GM12878 (cell line): ENCODE measurements around the gene EGF. TPM values are rescaled to one million over a fixed set of nuclear protein-coding genes. Genes with fewer than 3 reads are reported as not detected.

Experiments
- ATF2 ChIP-seq: IDR thresholded peaks from 2 replicates; pipeline ENCODE4 v1.6.1; 2012; ENCODE audit warnings: low read length, inconsistent platforms
- BRCA1 ChIP-seq: IDR thresholded peaks from 2 replicates; pipeline ENCODE4 v1.6.1; 2011; ENCODE audit warnings: low read depth, low read length, improper control_type of control experiment
- CREB1 ChIP-seq: IDR thresholded peaks from 2 replicates; pipeline ENCODE4 v1.6.1; 2012; ENCODE audit warnings: low read depth, mild to moderate bottlenecking, inconsistent platforms
- JUNB ChIP-seq: IDR thresholded peaks from 2 replicates; pipeline ENCODE4 v1.6.1; 2016; ENCODE audit warnings: antibody characterized with exemption, mild to moderate bottlenecking
- MTA2 ChIP-seq: fragments of 450-650 bp; IDR thresholded peaks from 2 replicates; pipeline ENCODE4 v1.6.1; 2016; ENCODE audit warnings: low read depth, mild to moderate bottlenecking, moderate library complexity
- MYB ChIP-seq: fragments of 150-350 bp; IDR thresholded peaks from 2 replicates; pipeline ENCODE4 v1.6.1; 2014; ENCODE audit warnings: mild to moderate bottlenecking, low read depth, low read length, borderline replicate concordance
- MYC ChIP-seq: IDR thresholded peaks from 2 replicates; pipeline ENCODE4 v1.6.1; 2011; ENCODE audit warnings: mild to moderate bottlenecking, low read length, moderate library complexity, inconsistent platforms; ENCODE audit not compliant: insufficient read depth, insufficient replicate concordance, insufficient read length, severe bottlenecking
- NBN ChIP-seq: fragments of 450-650 bp; IDR thresholded peaks from 2 replicates; pipeline ENCODE4 v1.6.1; 2016
- NFYB ChIP-seq: IDR thresholded peaks from 2 replicates; pipeline ENCODE4 v1.6.1; 2011; ENCODE audit warnings: low read depth, mild to moderate bottlenecking, low read length, improper control_type of control experiment, moderate library complexity; ENCODE audit not compliant: insufficient read depth
- NR2F1 ChIP-seq: fragments of 450-650 bp; conservative IDR thresholded peaks from 2 replicates; pipeline ENCODE4 v1.6.1; 2017; ENCODE audit warnings: mild to moderate bottlenecking
- RBBP5 ChIP-seq: fragments of 200-600 bp; sonication (generic); conservative IDR thresholded peaks from 2 replicates; pipeline ENCODE4 v1.6.1; 2016
- TCF12 ChIP-seq: IDR thresholded peaks from 2 replicates; pipeline ENCODE4 v1.6.1; 2011; ENCODE audit warnings: low read depth, mild to moderate bottlenecking, low read length
- ZNF207 ChIP-seq: fragments of 450-650 bp; IDR thresholded peaks from 2 replicates; pipeline ENCODE4 v1.6.1; 2014; ENCODE audit warnings: antibody characterized with exemption, mild to moderate bottlenecking, borderline replicate concordance
- ZNF24 ChIP-seq: fragments of 450-650 bp; IDR thresholded peaks from 2 replicates; pipeline ENCODE4 v1.6.1; 2017; ENCODE audit warnings: antibody characterized with exemption, mild to moderate bottlenecking
- ZNF274 ChIP-seq: IDR thresholded peaks from one replicate; pipeline ENCODE4 v1.8.0; 2011; ENCODE audit not compliant: insufficient read length, insufficient read depth
- ZNF592 ChIP-seq: fragments of 450-650 bp; IDR thresholded peaks from 2 replicates; pipeline ENCODE4 v1.6.1; 2017; ENCODE audit warnings: mild to moderate bottlenecking, moderate library complexity
- ZSCAN29 ChIP-seq: fragments of 450-650 bp; IDR thresholded peaks from 2 replicates; pipeline ENCODE4 v1.6.1; 2017; ENCODE audit warnings: mild to moderate bottlenecking, moderate library complexity
- polyA plus RNA-seq, 11 experiments: library from polyadenylated mRNA; depleted of rRNA in 4 of 11; unstranded in 6 of 11; stranded (reverse) in 5 of 11; fragments of >200 nt; fragmentation: Nextera tagmentation in 4 of 11; fragmentation: Illumina TruSeq in 1 of 11; extraction: Ambion mirVana in 4 of 11; extraction: Trizol in 1 of 11; gene quantifications; 1 replicate in 1 of 11; 2 replicates in 10 of 11; pipeline versions ENCODE4 v1.2.1 to v1.2.3, GENCODE V29; 2011 to 2016; ENCODE audit warnings: inconsistent platforms in 2 of 11, missing spikeins in 2 of 11, low read depth in 1 of 11
- total RNA-seq, 4 experiments: library from RNA; depleted of rRNA in 3 of 4; stranded (reverse); fragments of >200 nt in 3 of 4; fragmentation: Illumina TruSeq in 1 of 4; extraction: Trizol in 1 of 4; gene quantifications; 2 replicates each; pipeline versions ENCODE4 v1.2.1 to v1.2.3, GENCODE V29; 2013 to 2021
- TF ChIP-seq, protein P1 (sequence below): IDR thresholded peaks from 2 replicates; pipeline ENCODE4 v1.6.1; 2011; ENCODE audit warnings: mild to moderate bottlenecking, low read depth, low read length, moderate library complexity; ENCODE audit not compliant: insufficient replicate concordance
- TF ChIP-seq, protein P2 (sequence below): fragments of 450-650 bp; IDR thresholded peaks from 2 replicates; pipeline ENCODE4 v1.6.1; 2017; ENCODE audit warnings: low read depth, mild to moderate bottlenecking, moderate library complexity
- TF ChIP-seq, protein P3 (sequence below): fragments of 450-650 bp; formaldehyde crosslinking; IDR thresholded peaks from 2 replicates; pipeline ENCODE4 v1.5.0; 2022; ENCODE audit warnings: mild to moderate bottlenecking, missing genetic modification characterization

The EGF gene
- total and polyA plus RNA-seq, 10 of the 15 experiments (the other 5 are each of a cell fraction or from before 2014, with no cell fraction given), result 0.02 to 0.90 (median 0.19) TPM; not detected in 4

DNA sequence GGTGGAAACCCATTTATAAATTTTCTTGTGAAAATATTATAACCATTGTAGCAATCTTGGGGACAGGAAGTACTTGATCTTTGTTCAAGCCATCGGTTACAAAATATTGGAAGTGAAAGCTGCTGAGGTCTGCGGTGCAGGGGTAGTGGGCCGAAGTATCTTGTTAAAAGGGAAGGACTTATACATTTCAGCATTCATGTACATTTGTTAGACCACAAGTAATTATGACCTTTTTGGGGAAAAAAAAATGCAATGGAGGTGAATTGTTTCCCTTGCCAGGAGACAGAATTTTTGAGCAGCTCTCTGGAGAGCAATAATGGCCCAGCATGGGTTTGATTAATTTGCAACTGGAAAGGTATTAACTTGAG is 121.3 kb downstream of the EGF start (continued):
- TF ChIP-seq JUNB (peak; percentile 19; the same call in 1 of the 2 replicates), ZNF24 (0 out of 2 replicates have a peak, but pooled peaks have one; percentile 8), ZSCAN29 (no peak), BRCA1 (no peak), RBBP5 (no peak), MTA2 (peak; percentile 96), ATF2 (peak; percentile 36; the same call in 1 of the 2 replicates), CREB1 (no peak), ZNF274 (no peak), NR2F1 (peak; percentile 56), MYB (no peak), ZNF207 (no peak), NFYB (no peak), ZNF592 (no peak), MYC (no peak), NBN (no peak), TCF12 (no peak)
- TF ChIP-seq, protein P1, sequence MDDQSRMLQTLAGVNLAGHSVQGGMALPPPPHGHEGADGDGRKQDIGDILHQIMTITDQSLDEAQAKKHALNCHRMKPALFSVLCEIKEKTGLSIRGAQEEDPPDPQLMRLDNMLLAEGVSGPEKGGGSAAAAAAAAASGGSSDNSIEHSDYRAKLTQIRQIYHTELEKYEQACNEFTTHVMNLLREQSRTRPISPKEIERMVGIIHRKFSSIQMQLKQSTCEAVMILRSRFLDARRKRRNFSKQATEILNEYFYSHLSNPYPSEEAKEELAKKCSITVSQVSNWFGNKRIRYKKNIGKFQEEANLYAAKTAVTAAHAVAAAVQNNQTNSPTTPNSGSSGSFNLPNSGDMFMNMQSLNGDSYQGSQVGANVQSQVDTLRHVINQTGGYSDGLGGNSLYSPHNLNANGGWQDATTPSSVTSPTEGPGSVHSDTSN, result no peak
- TF ChIP-seq, protein P2, sequence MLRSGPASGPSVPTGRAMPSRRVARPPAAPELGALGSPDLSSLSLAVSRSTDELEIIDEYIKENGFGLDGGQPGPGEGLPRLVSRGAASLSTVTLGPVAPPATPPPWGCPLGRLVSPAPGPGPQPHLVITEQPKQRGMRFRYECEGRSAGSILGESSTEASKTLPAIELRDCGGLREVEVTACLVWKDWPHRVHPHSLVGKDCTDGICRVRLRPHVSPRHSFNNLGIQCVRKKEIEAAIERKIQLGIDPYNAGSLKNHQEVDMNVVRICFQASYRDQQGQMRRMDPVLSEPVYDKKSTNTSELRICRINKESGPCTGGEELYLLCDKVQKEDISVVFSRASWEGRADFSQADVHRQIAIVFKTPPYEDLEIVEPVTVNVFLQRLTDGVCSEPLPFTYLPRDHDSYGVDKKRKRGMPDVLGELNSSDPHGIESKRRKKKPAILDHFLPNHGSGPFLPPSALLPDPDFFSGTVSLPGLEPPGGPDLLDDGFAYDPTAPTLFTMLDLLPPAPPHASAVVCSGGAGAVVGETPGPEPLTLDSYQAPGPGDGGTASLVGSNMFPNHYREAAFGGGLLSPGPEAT, result peak; percentile 50; the same call in 1 of the 2 replicates
- TF ChIP-seq, protein P3, sequence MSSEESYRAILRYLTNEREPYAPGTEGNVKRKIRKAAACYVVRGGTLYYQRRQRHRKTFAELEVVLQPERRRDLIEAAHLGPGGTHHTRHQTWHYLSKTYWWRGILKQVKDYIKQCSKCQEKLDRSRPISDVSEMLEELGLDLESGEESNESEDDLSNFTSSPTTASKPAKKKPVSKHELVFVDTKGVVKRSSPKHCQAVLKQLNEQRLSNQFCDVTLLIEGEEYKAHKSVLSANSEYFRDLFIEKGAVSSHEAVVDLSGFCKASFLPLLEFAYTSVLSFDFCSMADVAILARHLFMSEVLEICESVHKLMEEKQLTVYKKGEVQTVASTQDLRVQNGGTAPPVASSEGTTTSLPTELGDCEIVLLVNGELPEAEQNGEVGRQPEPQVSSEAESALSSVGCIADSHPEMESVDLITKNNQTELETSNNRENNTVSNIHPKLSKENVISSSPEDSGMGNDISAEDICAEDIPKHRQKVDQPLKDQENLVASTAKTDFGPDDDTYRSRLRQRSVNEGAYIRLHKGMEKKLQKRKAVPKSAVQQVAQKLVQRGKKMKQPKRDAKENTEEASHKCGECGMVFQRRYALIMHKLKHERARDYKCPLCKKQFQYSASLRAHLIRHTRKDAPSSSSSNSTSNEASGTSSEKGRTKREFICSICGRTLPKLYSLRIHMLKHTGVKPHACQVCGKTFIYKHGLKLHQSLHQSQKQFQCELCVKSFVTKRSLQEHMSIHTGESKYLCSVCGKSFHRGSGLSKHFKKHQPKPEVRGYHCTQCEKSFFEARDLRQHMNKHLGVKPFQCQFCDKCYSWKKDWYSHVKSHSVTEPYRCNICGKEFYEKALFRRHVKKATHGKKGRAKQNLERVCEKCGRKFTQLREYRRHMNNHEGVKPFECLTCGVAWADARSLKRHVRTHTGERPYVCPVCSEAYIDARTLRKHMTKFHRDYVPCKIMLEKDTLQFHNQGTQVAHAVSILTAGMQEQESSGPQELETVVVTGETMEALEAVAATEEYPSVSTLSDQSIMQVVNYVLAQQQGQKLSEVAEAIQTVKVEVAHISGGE (CRISPR knock-in tag), result no peak
